Temporal lobe (tissue), 1 donor: ENCODE results near the gene HLF. TPM values are rescaled to one million over a fixed set of nuclear protein-coding genes. Genes with fewer than 3 reads are reported as not detected.

ENCODE experiments used
- total RNA-seq: library from RNA; depleted of rRNA; stranded (reverse); fragments of >200 nt; gene quantifications from one replicate; pipeline ENCODE4 v1.2.3, GENCODE V29; 2014

HLF gene
- total RNA-seq, 1 donor from 2014 or later, result 6.6 TPM

Other genes starting within 250 kb of the HLF start
- gene MMD, start 156.9 kb downstream of the HLF start, total RNA-seq, result 142 TPM
- gene SMIM36, start 246.5 kb downstream of the HLF start, total RNA-seq, result not detected